HL-60 (cell line): ENCODE results near the gene HACD4.
A peak's percentile ranks its signal among the peaks of the same experiment; 100 is the strongest.

ENCODE experiments used
- DNase-seq, 2 experiments: peaks; one replicate each; pipeline ENCODE4 v3.0.0-alpha.2; 2010 to 2020; ENCODE audit warnings: low read depth in 1 of 2, low spot score in 1 of 2
- H3K27ac ChIP-seq: fragments of 250-450 bp; sonication (Bioruptor Pico); replicated peaks from 2 replicates; pipeline ENCODE4 v1.5.1; 2020; ENCODE audit warnings: mild to moderate bottlenecking, moderate library complexity
- H3K27me3 ChIP-seq: fragments of 250-450 bp; sonication (Bioruptor Pico); 2 replicates; pipeline ENCODE4 v1.5.1; 2021; ENCODE audit warnings: mild to moderate bottlenecking, moderate library complexity; ENCODE audit not compliant: insufficient read depth, poor library complexity, severe bottlenecking
- H3K4me3 ChIP-seq: replicated peaks from 2 replicates; pipeline ENCODE4 v1.5.1; 2011; ENCODE audit warnings: mild to moderate bottlenecking, control low read depth, low read length; ENCODE audit not compliant: insufficient read depth
- GABPA ChIP-seq: IDR thresholded peaks from 2 replicates; pipeline ENCODE4 v1.6.1; 2012; ENCODE audit warnings: low read depth
- POLR2AphosphoS5 ChIP-seq: IDR thresholded peaks from 2 replicates; pipeline ENCODE4 v1.6.1; 2012; ENCODE audit warnings: low read depth
- SPI1 ChIP-seq: IDR thresholded peaks from 2 replicates; pipeline ENCODE4 v1.6.1; 2012; ENCODE audit warnings: low read depth, mild to moderate bottlenecking, borderline replicate concordance
- TF ChIP-seq, protein P1 (sequence below): IDR thresholded peaks from 2 replicates; pipeline ENCODE4 v1.6.1; 2012; ENCODE audit warnings: low read depth; ENCODE audit not compliant: insufficient replicate concordance
- TF ChIP-seq, protein P2 (sequence below): IDR thresholded peaks from one replicate; pipeline ENCODE4 v1.5.1; 2011; ENCODE audit warnings: low read length, control low read depth, inconsistent platforms; ENCODE audit not compliant: insufficient read depth

HACD4 gene

DNA sequence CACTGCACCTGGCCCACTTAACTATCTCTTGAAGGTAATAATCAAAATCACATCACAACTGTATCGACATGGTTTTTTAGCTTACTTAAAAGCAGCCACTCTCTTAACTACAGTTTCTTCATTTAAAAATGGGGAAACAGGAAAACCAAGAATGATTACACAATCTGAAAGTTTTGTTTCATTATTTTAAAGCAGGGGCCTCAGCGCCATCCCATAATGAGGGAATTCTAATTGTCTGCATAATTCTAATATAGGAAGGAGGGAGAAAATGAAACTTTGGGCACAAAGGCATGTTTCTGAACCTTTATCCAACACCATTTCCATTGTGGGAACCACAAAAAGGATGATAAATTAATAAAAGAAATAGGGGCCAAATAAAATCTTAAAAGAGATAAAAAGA, 7.6 kb downstream of the HACD4 start:
- TF ChIP-seq SPI1 = no peak; the same call in 1 of the 2 replicates
- no peak overlapping the region for H3K4me3 ChIP-seq
- DNase-seq = peak in 1 of 2 experiments; percentile 2
- peak overlapping the region; percentile 38 for H3K27ac ChIP-seq
- H3K27me3 ChIP-seq = no peaks in the 10 kb centered on the region

DNA sequence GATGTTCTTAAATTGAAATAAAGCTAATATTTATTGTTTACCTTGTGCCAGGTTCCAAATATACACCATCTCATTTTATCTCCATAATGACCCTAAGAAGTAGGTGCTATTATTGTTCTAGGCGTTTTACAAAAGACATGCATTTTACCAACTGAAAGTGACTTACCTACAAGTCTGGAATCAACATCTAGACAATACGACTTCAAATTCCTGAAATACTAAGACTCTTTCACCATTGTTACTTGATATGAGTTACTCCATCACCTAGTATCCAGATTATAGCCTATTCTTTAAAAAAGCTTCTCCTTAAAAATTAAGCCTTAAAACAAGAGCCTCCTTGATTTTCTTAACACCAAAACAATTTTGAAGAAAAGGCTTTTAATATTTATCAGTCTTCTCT, 13.3 kb downstream of the HACD4 start:
- Histone ChIP-seq H3K4me3 (no peak overlapping the region), H3K27me3 (no peaks in the 10 kb centered on the region), H3K27ac (no peak overlapping the region)
- TF ChIP-seq, protein P1, sequence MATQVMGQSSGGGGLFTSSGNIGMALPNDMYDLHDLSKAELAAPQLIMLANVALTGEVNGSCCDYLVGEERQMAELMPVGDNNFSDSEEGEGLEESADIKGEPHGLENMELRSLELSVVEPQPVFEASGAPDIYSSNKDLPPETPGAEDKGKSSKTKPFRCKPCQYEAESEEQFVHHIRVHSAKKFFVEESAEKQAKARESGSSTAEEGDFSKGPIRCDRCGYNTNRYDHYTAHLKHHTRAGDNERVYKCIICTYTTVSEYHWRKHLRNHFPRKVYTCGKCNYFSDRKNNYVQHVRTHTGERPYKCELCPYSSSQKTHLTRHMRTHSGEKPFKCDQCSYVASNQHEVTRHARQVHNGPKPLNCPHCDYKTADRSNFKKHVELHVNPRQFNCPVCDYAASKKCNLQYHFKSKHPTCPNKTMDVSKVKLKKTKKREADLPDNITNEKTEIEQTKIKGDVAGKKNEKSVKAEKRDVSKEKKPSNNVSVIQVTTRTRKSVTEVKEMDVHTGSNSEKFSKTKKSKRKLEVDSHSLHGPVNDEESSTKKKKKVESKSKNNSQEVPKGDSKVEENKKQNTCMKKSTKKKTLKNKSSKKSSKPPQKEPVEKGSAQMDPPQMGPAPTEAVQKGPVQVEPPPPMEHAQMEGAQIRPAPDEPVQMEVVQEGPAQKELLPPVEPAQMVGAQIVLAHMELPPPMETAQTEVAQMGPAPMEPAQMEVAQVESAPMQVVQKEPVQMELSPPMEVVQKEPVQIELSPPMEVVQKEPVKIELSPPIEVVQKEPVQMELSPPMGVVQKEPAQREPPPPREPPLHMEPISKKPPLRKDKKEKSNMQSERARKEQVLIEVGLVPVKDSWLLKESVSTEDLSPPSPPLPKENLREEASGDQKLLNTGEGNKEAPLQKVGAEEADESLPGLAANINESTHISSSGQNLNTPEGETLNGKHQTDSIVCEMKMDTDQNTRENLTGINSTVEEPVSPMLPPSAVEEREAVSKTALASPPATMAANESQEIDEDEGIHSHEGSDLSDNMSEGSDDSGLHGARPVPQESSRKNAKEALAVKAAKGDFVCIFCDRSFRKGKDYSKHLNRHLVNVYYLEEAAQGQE = no peak
- TF ChIP-seq POLR2AphosphoS5 (no peak), SPI1 (no peak), GABPA (no peak)
- TF ChIP-seq, protein P2, sequence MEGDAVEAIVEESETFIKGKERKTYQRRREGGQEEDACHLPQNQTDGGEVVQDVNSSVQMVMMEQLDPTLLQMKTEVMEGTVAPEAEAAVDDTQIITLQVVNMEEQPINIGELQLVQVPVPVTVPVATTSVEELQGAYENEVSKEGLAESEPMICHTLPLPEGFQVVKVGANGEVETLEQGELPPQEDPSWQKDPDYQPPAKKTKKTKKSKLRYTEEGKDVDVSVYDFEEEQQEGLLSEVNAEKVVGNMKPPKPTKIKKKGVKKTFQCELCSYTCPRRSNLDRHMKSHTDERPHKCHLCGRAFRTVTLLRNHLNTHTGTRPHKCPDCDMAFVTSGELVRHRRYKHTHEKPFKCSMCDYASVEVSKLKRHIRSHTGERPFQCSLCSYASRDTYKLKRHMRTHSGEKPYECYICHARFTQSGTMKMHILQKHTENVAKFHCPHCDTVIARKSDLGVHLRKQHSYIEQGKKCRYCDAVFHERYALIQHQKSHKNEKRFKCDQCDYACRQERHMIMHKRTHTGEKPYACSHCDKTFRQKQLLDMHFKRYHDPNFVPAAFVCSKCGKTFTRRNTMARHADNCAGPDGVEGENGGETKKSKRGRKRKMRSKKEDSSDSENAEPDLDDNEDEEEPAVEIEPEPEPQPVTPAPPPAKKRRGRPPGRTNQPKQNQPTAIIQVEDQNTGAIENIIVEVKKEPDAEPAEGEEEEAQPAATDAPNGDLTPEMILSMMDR = no peak
- no peak for DNase-seq

DNA sequence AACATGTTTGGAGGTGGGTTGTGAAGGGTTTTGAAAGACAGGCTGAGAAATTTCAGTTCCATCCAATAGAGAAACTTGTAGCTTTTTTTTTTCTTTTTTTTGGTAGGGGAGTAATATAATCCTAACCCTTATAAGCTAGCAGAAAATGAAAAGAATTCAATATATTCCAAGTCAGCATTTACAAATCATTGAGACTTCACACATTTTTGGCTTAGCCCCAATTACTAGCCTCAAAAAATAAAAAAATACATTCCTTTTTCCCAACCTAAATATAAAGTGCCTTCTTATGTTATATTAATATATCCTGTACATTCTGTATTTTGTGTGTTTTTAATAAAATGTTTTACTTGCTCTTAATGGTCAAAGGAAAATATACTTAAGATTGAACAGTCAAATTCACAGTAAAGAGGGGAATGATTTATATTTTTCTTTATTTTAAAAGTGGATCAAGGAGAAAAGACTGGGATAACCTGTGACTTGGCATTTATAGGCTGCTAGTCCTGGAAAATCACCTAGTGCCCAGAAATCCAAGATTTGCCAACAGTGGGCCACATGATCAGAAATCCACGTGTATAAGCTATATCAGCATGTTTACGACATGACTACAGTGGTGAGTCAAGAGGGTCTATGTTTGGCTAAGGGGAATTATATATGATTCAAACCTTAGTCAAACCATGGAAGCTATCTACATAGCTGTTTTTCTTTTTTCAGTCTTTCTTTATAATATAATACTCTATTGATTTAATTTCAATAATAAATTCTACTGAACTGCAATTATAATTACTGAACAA, 14.5 kb downstream of the HACD4 start:
- TF ChIP-seq, protein P1 = no peak
- TF ChIP-seq GABPA (no peak), POLR2AphosphoS5 (no peak), SPI1 (no peak)
- TF ChIP-seq, protein P2 = no peak

DNA sequence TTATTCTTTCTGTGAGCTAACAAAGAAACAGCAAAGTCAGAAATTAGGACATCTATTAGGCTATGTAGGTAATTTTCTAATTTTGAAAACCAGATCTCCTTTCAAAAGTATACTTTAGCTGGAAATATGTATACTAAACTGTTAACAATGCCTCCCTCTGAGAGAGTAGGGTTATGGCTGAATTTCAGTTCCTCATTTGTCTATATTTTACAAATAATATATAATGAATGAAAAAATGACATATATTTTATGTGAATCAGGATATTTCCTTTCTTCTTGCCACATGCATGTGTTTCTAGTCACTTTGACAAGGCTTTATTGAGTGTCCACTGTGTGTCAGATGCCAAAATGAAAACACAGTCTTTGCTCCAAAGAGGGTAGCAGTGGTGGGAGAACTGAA, 15.4 kb downstream of the HACD4 start:
- Histone ChIP-seq H3K4me3 (no peak overlapping the region), H3K27ac (no peak overlapping the region), H3K27me3 (no peaks in the 10 kb centered on the region)
- no peak for TF ChIP-seq POLR2AphosphoS5
- no peak for TF ChIP-seq GABPA
- TF ChIP-seq, protein P2 = no peak
- peak; percentile 20; the same call in 1 of the 2 replicates for TF ChIP-seq SPI1
- TF ChIP-seq, protein P1 = no peak
- DNase-seq = no peak

More for the DNA sequence above, 14.5 kb downstream of the HACD4 start:
- no peak overlapping the region for H3K27ac ChIP-seq
- H3K4me3 ChIP-seq = no peak overlapping the region
- no peak for DNase-seq
- no peaks in the 10 kb centered on the region for H3K27me3 ChIP-seq
